GM23338 (cell line): ENCODE measurements around the gene SPRYD7.

ENCODE experiments used
- CREB1 ChIP-seq: fragments of 250-450 bp; sonication (Bioruptor Pico); IDR thresholded peaks from 2 replicates; pipeline ENCODE4 v1.5.0; 2020; ENCODE audit warnings: low read depth, mild to moderate bottlenecking, moderate library complexity
- EZH2 ChIP-seq: fragments of 200-600 bp; sonication (generic); IDR thresholded peaks from one replicate; pipeline ENCODE4 v1.8.0; 2017; ENCODE audit warnings: antibody characterized with exemption, mild to moderate bottlenecking, low read depth; ENCODE audit not compliant: unreplicated experiment
- EZH2phosphoT487 ChIP-seq: fragments of 200-600 bp; sonication (generic); IDR thresholded peaks from one replicate; pipeline ENCODE4 v1.8.1; 2018; ENCODE audit warnings: antibody characterized with exemption; ENCODE audit not compliant: unreplicated experiment
- POLR2AphosphoS5 ChIP-seq: IDR thresholded peaks from 2 replicates; pipeline ENCODE4 v1.6.1; 2016; ENCODE audit warnings: antibody characterized with exemption, low read depth
- ZNF114 ChIP-seq: fragments of 250-450 bp; sonication (Bioruptor Pico); IDR thresholded peaks from 2 replicates; pipeline ENCODE4 v1.5.0; 2020; ENCODE audit warnings: mild to moderate bottlenecking, moderate library complexity
- TF ChIP-seq, protein P1 (sequence below), 2 experiments: fragments of 200-600 bp in 1 of 2; sonication (generic) in 1 of 2; conservative IDR thresholded peaks; 2 replicates each; pipeline versions ENCODE4 v1.5.1 to v1.6.1; 2016 to 2017; ENCODE audit warnings: antibody characterized with exemption in 2 of 2, low read depth in 2 of 2, mild to moderate bottlenecking in 2 of 2, moderate library complexity in 1 of 2
- TF ChIP-seq, protein P2 (sequence below): IDR thresholded peaks from 2 replicates; pipeline ENCODE4 v1.6.1; 2016; ENCODE audit warnings: antibody characterized with exemption
- TF ChIP-seq, protein P3 (sequence below): IDR thresholded peaks from one replicate; pipeline ENCODE4 v1.6.1; 2018; ENCODE audit warnings: antibody characterized with exemption; ENCODE audit not compliant: unreplicated experiment

DNA sequence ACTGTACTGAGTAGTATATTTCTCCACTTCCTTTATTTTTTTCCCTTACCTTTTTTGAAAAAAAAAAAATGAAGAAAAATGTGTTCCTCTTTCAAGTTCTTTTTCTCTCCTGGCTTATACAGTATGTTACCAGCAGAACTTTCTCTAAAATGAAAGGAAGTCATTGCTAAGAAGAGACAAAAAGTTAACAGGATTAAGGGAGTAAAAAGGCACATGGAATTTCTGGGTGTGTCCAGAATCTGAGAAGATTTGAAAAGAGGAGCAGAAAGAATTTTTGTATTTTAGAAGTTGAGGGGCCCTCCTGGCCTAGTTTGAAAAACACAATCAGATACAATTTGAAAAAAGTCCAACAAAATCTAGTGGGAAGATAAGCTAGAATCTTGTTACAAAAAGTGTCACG is 39.7 kb upstream of the SPRYD7 start:
- TF ChIP-seq EZH2 = no peak
- TF ChIP-seq, protein P1, sequence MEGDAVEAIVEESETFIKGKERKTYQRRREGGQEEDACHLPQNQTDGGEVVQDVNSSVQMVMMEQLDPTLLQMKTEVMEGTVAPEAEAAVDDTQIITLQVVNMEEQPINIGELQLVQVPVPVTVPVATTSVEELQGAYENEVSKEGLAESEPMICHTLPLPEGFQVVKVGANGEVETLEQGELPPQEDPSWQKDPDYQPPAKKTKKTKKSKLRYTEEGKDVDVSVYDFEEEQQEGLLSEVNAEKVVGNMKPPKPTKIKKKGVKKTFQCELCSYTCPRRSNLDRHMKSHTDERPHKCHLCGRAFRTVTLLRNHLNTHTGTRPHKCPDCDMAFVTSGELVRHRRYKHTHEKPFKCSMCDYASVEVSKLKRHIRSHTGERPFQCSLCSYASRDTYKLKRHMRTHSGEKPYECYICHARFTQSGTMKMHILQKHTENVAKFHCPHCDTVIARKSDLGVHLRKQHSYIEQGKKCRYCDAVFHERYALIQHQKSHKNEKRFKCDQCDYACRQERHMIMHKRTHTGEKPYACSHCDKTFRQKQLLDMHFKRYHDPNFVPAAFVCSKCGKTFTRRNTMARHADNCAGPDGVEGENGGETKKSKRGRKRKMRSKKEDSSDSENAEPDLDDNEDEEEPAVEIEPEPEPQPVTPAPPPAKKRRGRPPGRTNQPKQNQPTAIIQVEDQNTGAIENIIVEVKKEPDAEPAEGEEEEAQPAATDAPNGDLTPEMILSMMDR (conservative IDR thresholded peaks at IDR 0.05; ENCODE audit: low read depth in 2 of 2) = no peak
- TF ChIP-seq CREB1 (CRISPR knock-in tag) = no peak
- no peak for TF ChIP-seq POLR2AphosphoS5
- TF ChIP-seq, protein P2, sequence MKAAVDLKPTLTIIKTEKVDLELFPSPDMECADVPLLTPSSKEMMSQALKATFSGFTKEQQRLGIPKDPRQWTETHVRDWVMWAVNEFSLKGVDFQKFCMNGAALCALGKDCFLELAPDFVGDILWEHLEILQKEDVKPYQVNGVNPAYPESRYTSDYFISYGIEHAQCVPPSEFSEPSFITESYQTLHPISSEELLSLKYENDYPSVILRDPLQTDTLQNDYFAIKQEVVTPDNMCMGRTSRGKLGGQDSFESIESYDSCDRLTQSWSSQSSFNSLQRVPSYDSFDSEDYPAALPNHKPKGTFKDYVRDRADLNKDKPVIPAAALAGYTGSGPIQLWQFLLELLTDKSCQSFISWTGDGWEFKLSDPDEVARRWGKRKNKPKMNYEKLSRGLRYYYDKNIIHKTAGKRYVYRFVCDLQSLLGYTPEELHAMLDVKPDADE = no peak
- TF ChIP-seq, protein P3, sequence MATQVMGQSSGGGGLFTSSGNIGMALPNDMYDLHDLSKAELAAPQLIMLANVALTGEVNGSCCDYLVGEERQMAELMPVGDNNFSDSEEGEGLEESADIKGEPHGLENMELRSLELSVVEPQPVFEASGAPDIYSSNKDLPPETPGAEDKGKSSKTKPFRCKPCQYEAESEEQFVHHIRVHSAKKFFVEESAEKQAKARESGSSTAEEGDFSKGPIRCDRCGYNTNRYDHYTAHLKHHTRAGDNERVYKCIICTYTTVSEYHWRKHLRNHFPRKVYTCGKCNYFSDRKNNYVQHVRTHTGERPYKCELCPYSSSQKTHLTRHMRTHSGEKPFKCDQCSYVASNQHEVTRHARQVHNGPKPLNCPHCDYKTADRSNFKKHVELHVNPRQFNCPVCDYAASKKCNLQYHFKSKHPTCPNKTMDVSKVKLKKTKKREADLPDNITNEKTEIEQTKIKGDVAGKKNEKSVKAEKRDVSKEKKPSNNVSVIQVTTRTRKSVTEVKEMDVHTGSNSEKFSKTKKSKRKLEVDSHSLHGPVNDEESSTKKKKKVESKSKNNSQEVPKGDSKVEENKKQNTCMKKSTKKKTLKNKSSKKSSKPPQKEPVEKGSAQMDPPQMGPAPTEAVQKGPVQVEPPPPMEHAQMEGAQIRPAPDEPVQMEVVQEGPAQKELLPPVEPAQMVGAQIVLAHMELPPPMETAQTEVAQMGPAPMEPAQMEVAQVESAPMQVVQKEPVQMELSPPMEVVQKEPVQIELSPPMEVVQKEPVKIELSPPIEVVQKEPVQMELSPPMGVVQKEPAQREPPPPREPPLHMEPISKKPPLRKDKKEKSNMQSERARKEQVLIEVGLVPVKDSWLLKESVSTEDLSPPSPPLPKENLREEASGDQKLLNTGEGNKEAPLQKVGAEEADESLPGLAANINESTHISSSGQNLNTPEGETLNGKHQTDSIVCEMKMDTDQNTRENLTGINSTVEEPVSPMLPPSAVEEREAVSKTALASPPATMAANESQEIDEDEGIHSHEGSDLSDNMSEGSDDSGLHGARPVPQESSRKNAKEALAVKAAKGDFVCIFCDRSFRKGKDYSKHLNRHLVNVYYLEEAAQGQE = no peak
- no peak for TF ChIP-seq ZNF114 (CRISPR knock-in tag)
- TF ChIP-seq EZH2phosphoT487 = no peak
